Activated CD4-positive, CD25-positive, alpha-beta regulatory T cell (primary cell): Measurements from ENCODE around the gene CKB.
"Not testable (repeated sequence)": the region's sequence is repeated elsewhere in the genome, so short reads cannot be mapped to it uniquely, and the experiment has no call there.

ENCODE experiments used
- DNase-seq, 4 experiments: peaks; one replicate each; lab custom pipeline; 2025; lab: John Stamatoyannopoulos, UW

Gene CKB

GRCh38 chr14:103512180-103512579 lies 10.4 kb downstream of the CKB start:
- not testable (repeated sequence) for DNase-seq

- no peak for DNase-seq
Observed at GRCh38 chr14:103510724-103511693, 11.6 kb downstream of the CKB start.

- no peak for DNase-seq
Observed at GRCh38 chr14:103509864-103510723, 12.5 kb downstream of the CKB start.

- DNase-seq, result no peak
Observed at GRCh38 chr14:103508521-103509329, 13.9 kb downstream of the CKB start.

DNA sequence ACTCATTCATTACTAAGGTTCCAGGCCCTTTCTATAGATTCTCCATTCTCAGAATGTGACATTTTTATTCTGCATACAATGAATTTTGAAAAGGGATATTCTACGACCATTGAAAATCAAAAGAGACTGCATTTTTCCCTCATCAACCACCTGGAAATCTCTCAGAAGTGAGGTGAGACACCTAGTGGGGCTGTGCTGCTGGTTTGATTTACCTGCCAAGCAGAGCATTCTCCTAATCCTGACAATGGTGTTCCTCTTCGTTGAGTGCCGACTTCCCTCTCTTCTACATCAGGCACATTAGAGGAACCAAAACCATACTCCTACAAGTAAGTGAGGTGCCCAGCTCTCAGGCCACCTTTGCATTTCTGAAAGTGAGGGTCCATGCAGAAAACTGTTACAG lies 14.9 kb downstream of the CKB start:
- DNase-seq, result no peak

DNA sequence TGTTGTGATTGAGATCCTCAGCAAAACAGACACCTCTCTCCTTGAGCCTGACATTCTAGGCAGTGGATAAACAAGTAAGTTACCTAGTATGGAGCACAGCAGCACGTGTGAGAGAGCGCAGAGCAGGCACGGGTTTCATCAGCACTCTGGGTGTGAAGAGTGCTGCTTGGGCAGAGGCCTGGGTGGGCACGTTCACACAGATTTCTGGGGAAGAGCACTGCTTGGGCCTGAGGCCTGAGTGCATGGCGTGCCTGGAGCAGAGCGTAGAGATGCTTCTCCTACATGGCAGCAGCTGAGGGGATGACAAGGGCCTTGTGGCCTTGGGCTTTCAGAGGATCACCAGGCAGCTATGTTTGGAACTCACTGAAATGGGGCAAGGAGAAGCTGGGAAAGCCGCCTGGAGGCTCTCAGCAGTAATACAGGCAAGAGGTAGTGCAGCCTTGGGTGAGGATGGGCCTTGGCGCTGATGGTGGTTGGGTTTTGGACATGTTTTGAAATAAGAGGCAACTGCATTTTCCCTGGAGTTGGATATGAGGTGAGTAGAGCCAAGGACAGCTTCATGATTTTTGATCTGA lies 17.6 kb downstream of the CKB start:
- DNase-seq, result no peak

DNA sequence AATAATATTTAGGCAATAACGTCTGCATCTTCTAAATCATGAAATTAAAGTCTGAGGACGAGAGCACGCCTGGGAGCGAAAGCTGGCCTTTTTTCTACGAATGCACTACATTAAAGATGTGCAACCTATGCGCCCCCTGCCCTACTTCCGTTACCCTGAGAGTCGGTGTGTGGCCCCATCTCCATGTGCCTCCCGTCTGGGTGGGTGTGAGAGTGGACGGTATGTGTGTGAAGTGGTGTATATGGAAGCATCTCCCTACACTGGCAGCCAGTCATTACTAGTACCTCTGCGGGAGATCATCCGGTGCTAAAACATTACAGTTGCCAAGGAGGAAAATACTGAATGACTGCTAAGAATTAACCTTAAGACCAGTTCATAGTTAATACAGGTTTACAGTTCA lies 19.3 kb downstream of the CKB start:
- DNase-seq, result no peak

DNA sequence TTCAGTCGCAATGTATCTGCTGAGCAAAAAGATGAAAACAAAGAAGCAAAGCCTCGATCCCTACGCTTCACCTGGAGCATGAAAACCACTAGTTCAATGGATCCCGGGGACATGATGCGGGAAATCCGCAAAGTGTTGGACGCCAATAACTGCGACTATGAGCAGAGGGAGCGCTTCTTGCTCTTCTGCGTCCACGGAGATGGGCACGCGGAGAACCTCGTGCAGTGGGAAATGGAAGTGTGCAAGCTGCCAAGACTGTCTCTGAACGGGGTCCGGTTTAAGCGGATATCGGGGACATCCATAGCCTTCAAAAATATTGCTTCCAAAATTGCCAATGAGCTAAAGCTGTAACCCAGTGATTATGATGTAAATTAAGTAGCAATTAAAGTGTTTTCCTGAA lies 19.8 kb downstream of the CKB start:
- DNase-seq, result no peak

DNA sequence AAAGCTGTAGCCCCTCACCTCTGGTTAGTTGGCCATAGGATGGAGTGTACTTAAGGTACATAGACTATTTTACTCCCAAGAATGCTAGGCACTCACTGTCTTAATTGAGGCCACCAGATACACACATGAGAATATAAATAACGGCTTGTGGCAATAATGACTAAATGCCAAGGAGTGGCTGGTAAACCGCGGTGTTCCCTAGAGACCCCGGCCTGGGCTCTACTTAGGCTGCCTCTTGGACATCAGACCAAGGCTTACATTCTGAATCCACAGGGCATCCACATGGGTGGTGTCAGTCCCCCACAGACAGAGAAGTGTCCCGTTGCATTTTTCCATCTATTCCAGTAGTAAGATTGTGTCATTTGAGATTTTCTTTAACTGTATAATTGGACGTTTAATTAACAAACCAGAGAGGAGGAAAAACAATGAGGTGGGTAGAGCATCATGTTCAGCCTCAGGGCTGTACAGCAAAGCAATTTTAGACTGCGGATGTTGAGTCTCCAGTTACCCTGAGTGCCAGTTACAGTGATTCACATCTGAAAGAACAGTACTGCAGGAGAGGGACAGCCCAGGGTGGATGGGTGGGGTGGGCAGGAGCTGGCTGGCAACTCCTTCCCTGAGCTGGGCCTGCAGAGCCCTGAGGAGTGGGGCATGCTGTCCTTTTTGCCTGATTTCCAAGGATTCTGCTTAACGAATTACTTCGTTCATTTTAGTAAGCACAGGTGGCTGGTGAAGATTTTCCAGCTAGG lies 20.5 kb downstream of the CKB start:
- no peak for DNase-seq

DNA sequence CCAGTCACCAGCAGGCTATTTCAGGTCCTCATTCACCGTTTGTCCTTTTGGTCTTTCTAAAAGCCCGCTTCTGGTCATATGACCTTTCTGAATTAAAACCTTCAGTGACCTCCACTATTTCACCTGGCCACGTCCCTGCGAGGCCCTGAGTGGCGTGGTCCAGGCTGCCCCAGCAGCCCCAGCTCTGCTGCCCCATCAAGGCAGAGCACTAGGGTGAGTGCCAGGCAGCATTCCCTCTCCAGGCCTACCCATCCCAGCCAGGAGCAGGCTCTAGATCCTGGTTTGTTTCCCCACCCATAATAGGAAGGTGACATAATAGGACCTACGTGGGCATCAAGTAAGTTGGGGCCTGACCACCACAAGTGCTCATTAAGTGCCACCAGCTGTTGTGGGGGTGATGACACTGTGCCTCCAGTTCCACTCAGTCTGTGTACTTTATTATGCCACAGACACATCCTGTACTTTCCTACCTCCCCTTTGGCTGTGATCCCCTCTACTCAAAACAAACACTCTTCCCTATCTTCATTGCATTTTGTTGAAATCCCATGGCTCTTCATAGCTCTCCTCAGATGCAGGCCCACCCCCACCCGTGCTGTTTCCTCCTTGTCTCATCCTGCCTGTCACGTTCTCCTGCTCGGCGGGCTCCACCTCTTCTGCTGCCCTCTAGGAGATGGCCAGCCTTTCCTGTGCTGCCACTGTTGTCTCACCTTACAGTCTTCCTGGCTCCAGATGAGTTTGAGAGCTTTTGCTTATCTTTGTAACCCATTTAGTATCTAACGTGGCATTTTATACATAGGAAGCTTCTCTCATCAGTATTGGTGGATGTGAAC lies 21.4 kb downstream of the CKB start:
- DNase-seq, result no peak

DNA sequence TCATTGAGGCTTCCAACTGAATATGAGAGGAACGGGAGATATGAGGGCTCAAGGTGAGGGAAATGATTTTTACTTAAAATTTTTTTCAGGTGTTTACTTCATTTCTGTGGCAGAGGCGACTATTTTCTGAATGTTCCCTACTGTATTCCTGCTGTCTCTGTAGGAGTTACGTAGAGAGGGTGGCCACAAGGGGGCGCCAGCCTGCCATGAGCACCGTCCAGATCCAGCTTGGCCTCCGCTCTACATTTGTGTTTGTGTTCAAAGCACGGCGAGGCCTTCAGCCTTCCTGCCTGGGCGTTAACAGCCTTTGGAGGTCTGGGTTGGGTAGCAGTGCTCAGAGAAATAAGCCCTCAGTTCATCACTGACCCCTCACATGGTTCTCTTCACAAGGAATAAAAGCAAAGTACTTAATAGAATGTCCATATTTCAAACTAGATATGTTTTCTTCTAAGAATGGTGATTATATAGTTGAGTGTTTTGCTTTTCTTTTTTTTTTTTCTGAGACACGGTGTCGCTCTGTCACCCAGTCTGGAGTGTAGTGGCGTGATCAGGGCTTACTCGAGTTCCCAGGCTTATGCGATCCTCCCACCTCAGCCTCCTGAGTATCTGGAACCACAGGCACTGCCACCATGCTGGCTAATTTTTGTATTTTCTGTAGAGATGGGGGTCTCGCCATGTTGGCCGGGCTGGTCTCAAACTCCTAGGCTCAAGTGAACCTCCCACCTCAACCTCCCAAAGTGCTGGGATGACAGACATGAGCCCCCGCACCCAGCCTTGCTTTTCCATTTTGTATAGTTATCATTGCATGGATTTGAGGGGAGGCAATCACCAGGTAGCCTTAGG lies 22.3 kb downstream of the CKB start:
- peak; percentile 48 to 65 (median 56) for DNase-seq

GRCh38 chr14:103499709-103500108 lies 22.9 kb downstream of the CKB start:
- DNase-seq, result no peak

- no peak for DNase-seq
Observed at GRCh38 chr14:103496776-103497175, 25.9 kb downstream of the CKB start.

GRCh38 chr14:103495854-103496253 lies 26.8 kb downstream of the CKB start:
- no peak for DNase-seq

DNA sequence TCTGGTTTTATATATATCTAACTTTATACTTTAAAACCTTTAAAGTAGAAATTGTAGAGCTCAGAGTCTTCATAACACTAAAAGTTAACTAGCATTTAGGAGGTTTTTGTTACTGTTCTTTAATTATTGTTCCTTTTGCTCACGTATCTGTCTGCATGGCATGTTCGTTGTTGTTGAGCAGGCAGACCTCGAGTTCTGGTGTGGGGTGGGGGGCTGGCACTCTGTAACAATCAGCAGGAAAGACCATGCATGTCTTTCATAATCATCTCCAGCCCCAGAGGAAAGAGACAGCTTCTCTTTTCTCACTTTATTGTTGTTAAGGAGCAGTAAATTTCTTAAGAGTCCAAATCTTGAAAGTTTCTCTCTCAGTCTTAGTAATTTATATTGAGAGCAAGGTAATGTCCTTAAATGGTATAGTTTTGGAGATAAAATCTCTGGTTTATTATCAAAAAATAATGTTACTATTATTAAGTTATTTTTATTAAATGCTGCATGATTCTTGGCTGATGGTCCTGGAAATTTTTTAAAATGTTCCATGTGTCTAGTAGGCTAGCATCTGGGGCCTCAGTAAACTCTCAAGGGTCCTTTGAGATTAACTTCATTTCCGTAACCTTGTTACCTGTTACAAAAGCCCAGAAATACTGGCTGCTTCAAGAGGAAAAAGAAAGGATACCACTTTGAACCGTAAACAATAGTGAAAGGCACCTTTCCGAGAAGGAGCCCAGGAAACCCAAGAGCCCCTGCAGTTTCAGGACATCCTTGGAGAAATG lies 30.3 kb downstream of the CKB start:
- no peak for DNase-seq

- DNase-seq, result no peak
Observed at GRCh38 chr14:103491691-103492090, 30.9 kb downstream of the CKB start.

- DNase-seq, result no peak
Observed at GRCh38 chr14:103489621-103490020, 33.0 kb downstream of the CKB start.

GRCh38 chr14:103488960-103489359 lies 33.7 kb downstream of the CKB start:
- no peak for DNase-seq
